K562 (cell line): Measurements from ENCODE around the gene HES4. TPM values are rescaled to one million over a fixed set of nuclear protein-coding genes. Genes with fewer than 3 reads are reported as not detected.

ENCODE experiments used
- ADNP ChIP-seq: fragments of 200-800 bp; sonication (Bioruptor generic); IDR thresholded peaks from 2 replicates; pipeline ENCODE4 v1.6.1; 2016; ENCODE audit warnings: missing genetic modification characterization, missing compliant biosample characterization
- HOXB6 ChIP-seq: fragments of 250-450 bp; sonication (Bioruptor Pico); IDR thresholded peaks from 2 replicates; pipeline ENCODE4 v1.5.1; 2022; ENCODE audit warnings: mild to moderate bottlenecking, borderline replicate concordance
- IRF2 ChIP-seq: sonication (generic); formaldehyde crosslinking; IDR thresholded peaks from 2 replicates; pipeline ENCODE4 v1.8.1; 2022; ENCODE audit warnings: mild to moderate bottlenecking, missing genetic modification reagents
- MEF2A ChIP-seq: IDR thresholded peaks from 2 replicates; pipeline ENCODE4 v1.6.1; 2011; ENCODE audit warnings: low read depth, mild to moderate bottlenecking, low read length, moderate library complexity; ENCODE audit not compliant: control insufficient read depth
- MEIS2 ChIP-seq: fragments of 450-650 bp; IDR thresholded peaks from 2 replicates; pipeline ENCODE4 v1.6.1; 2014; ENCODE audit warnings: mild to moderate bottlenecking; ENCODE audit not compliant: partially characterized antibody
- MYC ChIP-seq, 2 experiments: fragments of 250-450 bp in 1 of 2; sonication (Bioruptor Pico) in 1 of 2; IDR thresholded peaks; 2 replicates each; pipeline versions ENCODE4 v1.5.1 to v1.6.1; 2012 to 2021; ENCODE audit warnings: low read depth in 2 of 2, borderline replicate concordance in 1 of 2, improper control_type of control experiment in 1 of 2, low read length in 1 of 2, mild to moderate bottlenecking in 1 of 2, moderate library complexity in 1 of 2
- SMAD1 ChIP-seq: fragments of 150-350 bp; IDR thresholded peaks from 2 replicates; pipeline ENCODE4 v1.6.1; 2014; ENCODE audit warnings: low read length, low read depth; ENCODE audit not compliant: partially characterized antibody
- TARDBP ChIP-seq: fragments of 450-650 bp; IDR thresholded peaks from 2 replicates; pipeline ENCODE4 v1.6.1; 2016
- TBL1XR1 ChIP-seq, 2 experiments: IDR thresholded peaks; 2 replicates each; pipeline ENCODE4 v1.6.1; 2012; ENCODE audit warnings: improper control_type of control experiment in 2 of 2, low read length in 2 of 2, mild to moderate bottlenecking in 1 of 2
- TSHZ1 ChIP-seq: fragments of 250-450 bp; sonication (Bioruptor Pico); IDR thresholded peaks from 2 replicates; pipeline ENCODE4 v1.4.0; 2020; ENCODE audit warnings: mild to moderate bottlenecking, moderate library complexity
- ZNF316 ChIP-seq: fragments of 450-650 bp; IDR thresholded peaks from 2 replicates; pipeline ENCODE4 v1.6.1; 2016
- ZNF444 ChIP-seq: fragments of 250-450 bp; sonication (Bioruptor Pico); IDR thresholded peaks from 2 replicates; pipeline ENCODE4 v1.4.0; 2020; ENCODE audit warnings: mild to moderate bottlenecking, moderate library complexity
- polyA plus RNA-seq, 8 experiments: library from polyadenylated mRNA; depleted of rRNA in 4 of 8; stranded (reverse) in 5 of 8; unstranded in 3 of 8; fragments of >200 nt; fragmentation: Nextera tagmentation in 2 of 8; fragmentation: Illumina TruSeq in 1 of 8; extraction: Ambion mirVana in 2 of 8; extraction: Trizol in 1 of 8; gene quantifications; 2 replicates each; pipeline versions ENCODE4 v1.2.1 to v1.2.3, GENCODE V29; 2011 to 2014; ENCODE audit warnings: inconsistent platforms in 1 of 8, missing spikeins in 1 of 8
- total RNA-seq, 7 experiments: library from RNA; depleted of rRNA in 6 of 7; stranded (reverse); fragments of >200 nt in 6 of 7; fragmentation: Illumina TruSeq in 2 of 7; extraction: Trizol in 2 of 7; gene quantifications; 2 replicates each; pipeline versions ENCODE4 v1.2.1 to v1.2.3, GENCODE V29; 2011 to 2021; ENCODE audit warnings: low replicate concordance in 1 of 7
- TF ChIP-seq, protein P1 (sequence below): fragments of 250-450 bp; sonication (Bioruptor Pico); IDR thresholded peaks from 2 replicates; pipeline ENCODE4 v1.8.0; 2022; ENCODE audit warnings: moderate library complexity, mild to moderate bottlenecking, inconsistent platforms
- TF ChIP-seq, protein P2 (sequence below): fragments of 450-650 bp; IDR thresholded peaks from 2 replicates; pipeline ENCODE4 v1.6.1; 2018; ENCODE audit not compliant: partially characterized antibody
- TF ChIP-seq, protein P3 (sequence below): fragments of 250-450 bp; sonication (Bioruptor Pico); IDR thresholded peaks from 2 replicates; pipeline ENCODE4 v1.9.0; 2021; ENCODE audit warnings: mild to moderate bottlenecking, inconsistent platforms

The HES4 gene
- total and polyA plus RNA-seq, 9 of the 15 experiments (the other 6 are each of a cell fraction or from before 2014, with no cell fraction given): 0.21 to 43.7 (median 5.3) TPM; not detected in 2

DNA sequence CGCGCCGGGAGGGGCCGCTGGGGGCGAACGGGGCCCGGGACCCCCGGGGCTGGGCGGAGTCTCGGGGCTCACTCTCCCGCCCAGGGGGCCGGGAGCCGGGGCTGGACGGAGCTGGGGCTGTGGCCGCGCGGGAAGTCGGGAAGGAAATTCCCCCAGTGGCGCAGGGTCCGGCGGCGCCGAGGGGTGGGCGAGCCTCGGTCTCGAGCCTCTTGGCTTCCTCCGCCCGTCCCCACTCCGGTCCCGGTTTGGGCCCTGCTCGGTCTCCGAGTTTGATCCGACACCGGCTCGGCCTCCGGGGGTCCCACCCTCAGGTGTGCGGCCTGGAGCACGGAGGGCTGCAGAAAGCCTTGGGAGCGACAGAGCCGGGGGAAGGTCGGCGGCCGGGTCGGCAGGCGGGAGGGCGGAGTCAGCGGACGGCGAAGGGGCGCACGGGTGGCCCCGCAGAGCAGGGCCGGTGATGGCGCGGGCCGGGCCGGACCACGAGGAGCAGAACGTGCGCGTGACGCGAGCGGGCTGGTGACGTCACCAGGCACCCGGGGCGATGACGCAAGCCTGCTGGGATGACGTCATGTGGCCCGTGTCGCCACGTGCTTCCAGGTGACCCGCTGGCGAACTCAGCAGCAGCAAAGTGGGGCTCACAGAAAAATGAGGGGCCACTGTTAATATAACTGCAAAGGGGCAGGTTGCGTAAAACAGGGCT is 610 bp upstream of the HES4 start (continued):
- TF ChIP-seq, protein P1, sequence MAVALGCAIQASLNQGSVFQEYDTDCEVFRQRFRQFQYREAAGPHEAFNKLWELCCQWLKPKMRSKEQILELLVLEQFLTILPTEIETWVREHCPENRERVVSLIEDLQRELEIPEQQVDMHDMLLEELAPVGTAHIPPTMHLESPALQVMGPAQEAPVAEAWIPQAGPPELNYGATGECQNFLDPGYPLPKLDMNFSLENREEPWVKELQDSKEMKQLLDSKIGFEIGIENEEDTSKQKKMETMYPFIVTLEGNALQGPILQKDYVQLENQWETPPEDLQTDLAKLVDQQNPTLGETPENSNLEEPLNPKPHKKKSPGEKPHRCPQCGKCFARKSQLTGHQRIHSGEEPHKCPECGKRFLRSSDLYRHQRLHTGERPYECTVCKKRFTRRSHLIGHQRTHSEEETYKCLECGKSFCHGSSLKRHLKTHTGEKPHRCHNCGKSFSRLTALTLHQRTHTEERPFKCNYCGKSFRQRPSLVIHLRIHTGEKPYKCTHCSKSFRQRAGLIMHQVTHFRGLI (CRISPR knock-in tag): no peak
- TF ChIP-seq ZNF444 (CRISPR knock-in tag): no peak
- no peak for TF ChIP-seq TSHZ1 (CRISPR knock-in tag)
- peak; percentile 78 to 99; a peak in 3 of 4 replicates for TF ChIP-seq TBL1XR1 (IDR thresholded peaks at IDR 0.05; ENCODE audit: low read length in 2 of 2)
- TF ChIP-seq SMAD1: no peak
- no peak for TF ChIP-seq ZNF316
- peak; percentile 100 for TF ChIP-seq TARDBP
- no peak for TF ChIP-seq MEF2A
- TF ChIP-seq, protein P2, sequence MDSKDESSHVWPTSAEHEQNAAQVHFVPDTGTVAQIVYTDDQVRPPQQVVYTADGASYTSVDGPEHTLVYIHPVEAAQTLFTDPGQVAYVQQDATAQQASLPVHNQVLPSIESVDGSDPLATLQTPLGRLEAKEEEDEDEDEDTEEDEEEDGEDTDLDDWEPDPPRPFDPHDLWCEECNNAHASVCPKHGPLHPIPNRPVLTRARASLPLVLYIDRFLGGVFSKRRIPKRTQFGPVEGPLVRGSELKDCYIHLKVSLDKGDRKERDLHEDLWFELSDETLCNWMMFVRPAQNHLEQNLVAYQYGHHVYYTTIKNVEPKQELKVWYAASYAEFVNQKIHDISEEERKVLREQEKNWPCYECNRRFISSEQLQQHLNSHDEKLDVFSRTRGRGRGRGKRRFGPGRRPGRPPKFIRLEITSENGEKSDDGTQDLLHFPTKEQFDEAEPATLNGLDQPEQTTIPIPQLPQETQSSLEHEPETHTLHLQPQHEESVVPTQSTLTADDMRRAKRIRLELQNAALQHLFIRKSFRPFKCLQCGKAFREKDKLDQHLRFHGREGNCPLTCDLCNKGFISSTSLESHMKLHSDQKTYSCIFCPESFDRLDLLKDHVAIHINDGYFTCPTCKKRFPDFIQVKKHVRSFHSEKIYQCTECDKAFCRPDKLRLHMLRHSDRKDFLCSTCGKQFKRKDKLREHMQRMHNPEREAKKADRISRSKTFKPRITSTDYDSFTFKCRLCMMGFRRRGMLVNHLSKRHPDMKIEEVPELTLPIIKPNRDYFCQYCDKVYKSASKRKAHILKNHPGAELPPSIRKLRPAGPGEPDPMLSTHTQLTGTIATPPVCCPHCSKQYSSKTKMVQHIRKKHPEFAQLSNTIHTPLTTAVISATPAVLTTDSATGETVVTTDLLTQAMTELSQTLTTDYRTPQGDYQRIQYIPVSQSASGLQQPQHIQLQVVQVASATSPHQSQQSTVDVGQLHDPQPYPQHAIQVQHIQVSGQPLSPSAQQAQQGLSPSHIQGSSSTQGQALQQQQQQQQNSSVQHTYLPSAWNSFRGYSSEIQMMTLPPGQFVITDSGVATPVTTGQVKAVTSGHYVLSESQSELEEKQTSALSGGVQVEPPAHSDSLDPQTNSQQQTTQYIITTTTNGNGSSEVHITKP: peak; percentile 48
- TF ChIP-seq ADNP (tag): no peak
- TF ChIP-seq MEIS2: no peak
- TF ChIP-seq HOXB6 (CRISPR knock-in tag): peak; percentile 91; the same call in 1 of the 2 replicates
- TF ChIP-seq MYC (IDR thresholded peaks at IDR 0.05; ENCODE audit: low read depth, low read length): peak; percentile 100
- peak; percentile 95; the same call in 1 of the 2 replicates for TF ChIP-seq MYC (CRISPR knock-in tag; IDR thresholded peaks at IDR 0.05; ENCODE audit: borderline replicate concordance, low read depth)
- TF ChIP-seq, protein P3, sequence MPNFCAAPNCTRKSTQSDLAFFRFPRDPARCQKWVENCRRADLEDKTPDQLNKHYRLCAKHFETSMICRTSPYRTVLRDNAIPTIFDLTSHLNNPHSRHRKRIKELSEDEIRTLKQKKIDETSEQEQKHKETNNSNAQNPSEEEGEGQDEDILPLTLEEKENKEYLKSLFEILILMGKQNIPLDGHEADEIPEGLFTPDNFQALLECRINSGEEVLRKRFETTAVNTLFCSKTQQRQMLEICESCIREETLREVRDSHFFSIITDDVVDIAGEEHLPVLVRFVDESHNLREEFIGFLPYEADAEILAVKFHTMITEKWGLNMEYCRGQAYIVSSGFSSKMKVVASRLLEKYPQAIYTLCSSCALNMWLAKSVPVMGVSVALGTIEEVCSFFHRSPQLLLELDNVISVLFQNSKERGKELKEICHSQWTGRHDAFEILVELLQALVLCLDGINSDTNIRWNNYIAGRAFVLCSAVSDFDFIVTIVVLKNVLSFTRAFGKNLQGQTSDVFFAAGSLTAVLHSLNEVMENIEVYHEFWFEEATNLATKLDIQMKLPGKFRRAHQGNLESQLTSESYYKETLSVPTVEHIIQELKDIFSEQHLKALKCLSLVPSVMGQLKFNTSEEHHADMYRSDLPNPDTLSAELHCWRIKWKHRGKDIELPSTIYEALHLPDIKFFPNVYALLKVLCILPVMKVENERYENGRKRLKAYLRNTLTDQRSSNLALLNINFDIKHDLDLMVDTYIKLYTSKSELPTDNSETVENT (CRISPR knock-in tag): peak; percentile 51; the same call in 1 of the 2 replicates
- TF ChIP-seq IRF2: peak; percentile 92
